Progenitor cell of endocrine pancreas (in vitro differentiated cells): ENCODE results near the gene CCDC148. TPM values are rescaled to one million over a fixed set of nuclear protein-coding genes. Genes with fewer than 3 reads are reported as not detected.

Experiments used
- DNase-seq: peaks from one replicate; pipeline ENCODE4 v3.0.0; 2021; ENCODE audit warnings: low spot score; ENCODE audit not compliant: unreplicated experiment
- H3K27ac Mint-ChIP-seq: 2 replicates; pipeline ENCODE4 v1.8.0; 2021; ENCODE audit warnings: mild to moderate bottlenecking, moderate library complexity, mixed read lengths
- H3K27me3 Mint-ChIP-seq: 2 replicates; pipeline ENCODE4 v1.8.0; 2021; ENCODE audit warnings: mixed read lengths
- H3K36me3 Mint-ChIP-seq: 2 replicates; pipeline ENCODE4 v1.8.0; 2022; ENCODE audit warnings: mixed read lengths; ENCODE audit not compliant: insufficient read depth
- H3K4me1 Mint-ChIP-seq: 2 replicates; pipeline ENCODE4 v1.8.0; 2021; ENCODE audit warnings: low read depth, mixed read lengths
- H3K4me3 Mint-ChIP-seq: 2 replicates; pipeline ENCODE4 v1.8.0; 2021; ENCODE audit warnings: low read depth, mild to moderate bottlenecking, moderate library complexity, mixed read lengths
- H3K9me3 Mint-ChIP-seq: 2 replicates; pipeline ENCODE4 v1.8.0; 2021; ENCODE audit warnings: low read depth, mixed read lengths
- CTCF ChIP-seq: fragments of 200-600 bp; sonication (generic); IDR thresholded peaks from one replicate; pipeline ENCODE4 v1.5.0; 2021; ENCODE audit warnings: antibody characterized with exemption, mild to moderate bottlenecking; ENCODE audit not compliant: unreplicated experiment
- total RNA-seq: library from RNA; stranded (reverse); gene quantifications from 2 replicates; pipeline ENCODE4 v1.2.1, GENCODE V29; 2021

Gene CCDC148
- total RNA-seq, 1 donor from 2014 or later, result 3.9 TPM

DNA sequence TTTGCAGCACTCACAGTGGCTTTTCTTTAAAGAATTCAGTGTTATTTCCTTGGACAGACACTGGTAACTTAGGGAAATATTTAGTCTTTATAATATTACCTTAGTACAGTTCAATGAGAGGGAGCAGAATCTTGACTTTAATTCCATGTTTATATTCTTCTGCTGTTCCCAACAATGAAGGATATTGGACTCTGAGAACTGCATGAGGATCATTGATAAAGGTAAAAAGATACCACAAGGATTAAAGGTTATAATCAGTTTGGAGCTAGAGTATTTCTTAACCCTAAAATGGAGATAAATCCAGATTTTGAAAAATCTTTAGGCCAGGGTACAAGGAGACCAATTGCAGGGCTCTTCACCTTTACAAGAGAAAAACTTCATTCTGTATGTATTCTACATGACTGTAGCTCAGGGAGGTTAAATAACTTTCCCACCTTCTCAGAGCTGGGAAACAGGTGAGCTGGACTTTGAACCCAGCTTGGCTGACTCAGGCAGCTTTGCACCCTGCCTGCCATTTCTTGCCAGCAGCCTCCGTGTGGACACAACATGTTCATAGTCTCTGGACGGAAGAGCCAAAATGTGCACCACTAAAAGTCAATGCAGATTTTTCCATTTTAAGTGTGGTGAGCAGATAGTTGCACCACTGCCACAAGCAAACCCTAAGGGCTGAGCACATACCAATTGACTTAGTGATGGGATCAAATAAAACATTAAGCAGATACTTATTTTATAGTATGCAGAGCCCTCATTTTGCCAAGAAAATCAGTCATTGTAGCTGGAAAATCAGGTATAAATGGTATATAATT lies 328.2 kb downstream of the CCDC148 start:
- Mint-ChIP-seq H3K27ac (peak overlapping the region; percentile 54), H3K9me3 (peaks cover 4% of the 10 kb centered on the region), H3K36me3 (no peaks in the 10 kb centered on the region), H3K4me3 (peak overlapping the region; percentile 40), H3K4me1 (peaks cover 51% of the 10 kb centered on the region), H3K27me3 (no peaks in the 10 kb centered on the region)
- no peak for TF ChIP-seq CTCF
- DNase-seq, result no peak

DNA sequence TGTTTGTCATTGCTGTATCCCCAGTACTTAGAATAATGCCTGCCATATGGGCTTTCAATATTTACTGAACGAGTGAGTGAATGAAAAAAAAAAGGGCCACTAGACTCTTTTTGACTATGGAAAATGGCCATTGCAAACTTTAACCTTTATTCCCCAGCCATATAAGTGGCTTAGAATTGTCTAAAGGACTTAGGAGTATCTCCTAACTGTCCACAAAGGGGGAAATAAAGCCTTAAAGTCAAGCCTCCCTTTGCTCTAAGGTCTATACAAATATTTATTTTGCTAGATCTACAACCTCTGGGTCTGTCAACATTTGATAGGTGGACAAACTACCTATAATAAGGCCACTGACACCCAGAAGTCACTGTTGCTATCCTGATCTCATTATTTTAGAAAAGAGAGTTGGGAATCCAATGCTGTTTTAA lies 329.2 kb downstream of the CCDC148 start:
- Mint-ChIP-seq H3K27ac (no peak overlapping the region), H3K9me3 (peaks cover 1% of the 10 kb centered on the region), H3K4me1 (peaks cover 49% of the 10 kb centered on the region), H3K4me3 (no peak overlapping the region), H3K27me3 (peaks cover 5% of the 10 kb centered on the region), H3K36me3 (no peaks in the 10 kb centered on the region)
- no peak for TF ChIP-seq CTCF
- DNase-seq, result no peak

DNA sequence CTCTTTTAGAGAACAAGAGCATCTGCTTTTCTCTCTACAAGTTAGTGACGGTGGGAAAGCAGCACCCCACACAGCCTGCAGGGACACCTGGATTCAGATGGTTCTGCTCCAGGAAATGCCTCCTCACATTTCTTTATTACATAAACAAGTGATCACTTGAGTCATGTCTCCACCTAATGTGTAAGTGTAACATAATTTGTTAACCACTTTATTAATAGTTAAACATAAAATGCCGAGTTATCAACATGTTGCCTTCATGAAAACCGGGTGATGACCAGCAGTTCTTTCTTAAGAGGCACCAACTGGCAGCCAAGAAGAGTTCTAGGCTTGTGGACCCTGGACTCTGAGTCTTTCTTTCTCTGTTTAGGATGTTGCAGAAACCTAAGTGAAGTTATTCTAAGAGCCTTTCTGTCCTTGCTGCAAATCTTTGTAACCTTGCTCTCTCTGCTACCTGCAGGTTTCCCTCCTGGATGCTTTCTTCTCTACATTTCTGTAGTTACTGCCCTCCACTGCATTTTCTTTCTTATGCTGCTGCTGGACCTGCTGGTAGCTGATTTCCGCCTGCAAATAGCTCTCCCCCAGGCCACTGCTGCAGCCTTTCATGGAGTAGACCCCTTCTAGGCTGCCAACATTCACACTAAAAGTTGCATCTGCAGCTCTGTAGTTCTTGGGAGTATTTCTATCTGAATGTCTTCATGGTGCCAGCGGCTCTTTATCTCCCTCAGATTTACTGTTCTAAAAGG lies 330.6 kb downstream of the CCDC148 start:
- H3K27me3 Mint-ChIP-seq, result peaks cover 5% of the 10 kb centered on the region
- peak overlapping the region; percentile 7 for H3K27ac Mint-ChIP-seq
- H3K4me3 Mint-ChIP-seq, result no peak overlapping the region
- no peak for DNase-seq
- no peaks in the 10 kb centered on the region for H3K36me3 Mint-ChIP-seq
- no peaks in the 10 kb centered on the region for H3K9me3 Mint-ChIP-seq
- H3K4me1 Mint-ChIP-seq, result peaks cover 35% of the 10 kb centered on the region
- no peak for TF ChIP-seq CTCF

GRCh38 chr2:158124896-158125295 lies 331.7 kb downstream of the CCDC148 start:
- no peak for TF ChIP-seq CTCF
- no peak overlapping the region for H3K4me3 Mint-ChIP-seq
- H3K27ac Mint-ChIP-seq, result no peak overlapping the region
- no peaks in the 10 kb centered on the region for H3K36me3 Mint-ChIP-seq
- peaks cover 36% of the 10 kb centered on the region for H3K4me1 Mint-ChIP-seq
- H3K27me3 Mint-ChIP-seq, result peaks cover 5% of the 10 kb centered on the region
- no peaks in the 10 kb centered on the region for H3K9me3 Mint-ChIP-seq
- DNase-seq, result no peak

Other genes starting within 250 kb of the CCDC148 start
- gene PKP4, start 199 bp upstream of the CCDC148 start, total RNA-seq, result 62.9 and 75.3 TPM in 2 replicates